GM10248 (cell line): ENCODE data around the gene PTPRN2.

Source experiments
- CTCF ChIA-PET: fragments of 300-600 bp; sonication (Branson Sonifier 250); formaldehyde crosslinking; extraction: SDS; loops from one replicate; lab custom pipeline; 2021; ENCODE audit warnings: antibody characterized with exemption; lab: Yijun Ruan, JAX
- POLR2A ChIA-PET: fragments of 350-650 bp; sonication (Branson Sonifier 250); formaldehyde crosslinking; extraction: SDS; loops from one replicate; lab custom pipeline; 2020; ENCODE audit warnings: antibody characterized with exemption; lab: Yijun Ruan, JAX
- DNase-seq: peaks from one replicate; pipeline ENCODE4 v3.0.0; 2012; ENCODE audit errors: extremely low spot score
- TF ChIP-seq, protein P1 (sequence below): IDR thresholded peaks from 2 replicates; pipeline ENCODE4 v1.5.1; 2012; ENCODE audit warnings: mild to moderate bottlenecking, low read depth; ENCODE audit errors: extremely low read depth, missing control alignments, control extremely low read depth

Gene PTPRN2

DNA sequence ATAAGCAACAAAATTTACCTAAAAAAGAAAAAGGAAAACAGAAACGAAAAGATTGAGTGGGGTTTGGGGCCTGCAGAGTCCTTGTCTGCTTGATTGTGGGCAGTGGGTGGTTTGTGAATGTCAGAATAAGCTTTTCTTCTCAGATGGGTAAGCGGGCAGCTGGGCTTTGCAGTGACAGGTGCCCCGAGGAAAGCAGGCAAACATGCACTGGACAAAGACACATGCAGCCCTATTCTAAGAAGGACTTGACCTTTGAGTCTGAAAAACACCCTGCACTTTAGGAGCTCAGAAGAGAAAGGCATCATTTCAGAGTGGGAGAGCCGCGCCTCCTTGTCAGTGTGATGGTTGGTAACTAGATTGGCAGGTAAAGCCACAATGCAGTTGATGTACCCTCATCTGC is 562.7 kb downstream of the PTPRN2 start:
- TF ChIP-seq, protein P1, sequence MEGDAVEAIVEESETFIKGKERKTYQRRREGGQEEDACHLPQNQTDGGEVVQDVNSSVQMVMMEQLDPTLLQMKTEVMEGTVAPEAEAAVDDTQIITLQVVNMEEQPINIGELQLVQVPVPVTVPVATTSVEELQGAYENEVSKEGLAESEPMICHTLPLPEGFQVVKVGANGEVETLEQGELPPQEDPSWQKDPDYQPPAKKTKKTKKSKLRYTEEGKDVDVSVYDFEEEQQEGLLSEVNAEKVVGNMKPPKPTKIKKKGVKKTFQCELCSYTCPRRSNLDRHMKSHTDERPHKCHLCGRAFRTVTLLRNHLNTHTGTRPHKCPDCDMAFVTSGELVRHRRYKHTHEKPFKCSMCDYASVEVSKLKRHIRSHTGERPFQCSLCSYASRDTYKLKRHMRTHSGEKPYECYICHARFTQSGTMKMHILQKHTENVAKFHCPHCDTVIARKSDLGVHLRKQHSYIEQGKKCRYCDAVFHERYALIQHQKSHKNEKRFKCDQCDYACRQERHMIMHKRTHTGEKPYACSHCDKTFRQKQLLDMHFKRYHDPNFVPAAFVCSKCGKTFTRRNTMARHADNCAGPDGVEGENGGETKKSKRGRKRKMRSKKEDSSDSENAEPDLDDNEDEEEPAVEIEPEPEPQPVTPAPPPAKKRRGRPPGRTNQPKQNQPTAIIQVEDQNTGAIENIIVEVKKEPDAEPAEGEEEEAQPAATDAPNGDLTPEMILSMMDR = no peak
- no peak for DNase-seq
- ChIA-PET CTCF (no interaction called here), POLR2A (no interaction called here)

DNA sequence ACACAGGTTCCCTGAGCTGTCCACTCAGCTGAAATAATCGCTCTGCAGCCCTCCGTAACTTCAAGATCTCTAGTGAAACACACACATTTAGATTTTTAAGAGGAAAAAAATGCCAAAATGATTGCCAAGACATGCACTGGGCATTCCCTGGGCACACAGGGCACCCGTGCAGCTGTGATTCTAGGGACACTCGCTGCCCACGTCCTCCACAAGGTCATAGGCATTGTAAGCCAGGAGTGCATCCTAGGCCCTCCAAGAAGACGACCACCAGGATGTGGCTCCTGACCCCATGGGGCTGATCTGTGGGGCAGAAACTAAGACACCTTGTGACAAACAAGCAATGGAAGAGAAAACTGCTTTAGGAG is 563.3 kb downstream of the PTPRN2 start:
- CTCF ChIA-PET = interaction anchor here (1.3 kb wide), 1 partner anchor 15 kb away, joined by 3 read pairs; no protein-coding TSS in a partner anchor
- TF ChIP-seq, protein P1 = no peak
- DNase-seq = no peak
- POLR2A ChIA-PET = no interaction called here

DNA sequence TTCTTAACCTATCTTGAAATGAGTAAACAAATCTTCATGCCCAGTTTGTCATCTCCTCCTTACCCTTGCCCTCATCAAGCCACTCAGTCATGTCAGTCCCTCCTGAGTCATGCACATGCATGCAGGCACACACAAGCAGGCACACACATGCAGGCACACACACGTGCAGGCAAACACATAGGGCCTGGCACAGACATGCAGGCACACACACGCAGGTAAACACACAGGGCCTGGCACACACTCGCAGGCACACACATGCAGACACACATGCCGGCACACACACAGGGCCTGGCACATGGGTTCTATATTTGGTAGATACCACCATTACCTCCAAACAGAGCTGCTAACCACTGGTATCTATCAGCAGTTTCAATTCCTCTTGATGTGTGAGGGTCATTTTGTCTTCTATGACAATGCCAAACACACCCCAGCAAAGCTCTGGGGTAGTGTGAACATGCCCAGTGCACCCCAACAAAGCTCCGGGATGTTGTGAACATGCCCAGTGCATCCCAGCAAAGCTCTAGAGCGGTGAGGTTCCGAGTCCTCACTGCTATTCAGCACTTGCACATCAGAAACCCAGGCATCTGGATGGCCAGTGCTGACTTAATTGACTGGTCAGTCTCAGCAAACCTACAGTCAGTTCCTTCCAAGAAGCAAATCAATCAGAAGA is 563.8 kb downstream of the PTPRN2 start:
- TF ChIP-seq, protein P1 = no peak
- POLR2A ChIA-PET = no interaction called here
- CTCF ChIA-PET = interaction anchor here (1.3 kb wide), 1 partner anchor 14 kb away, joined by 3 read pairs; no protein-coding TSS in a partner anchor
- DNase-seq = no peak

DNA sequence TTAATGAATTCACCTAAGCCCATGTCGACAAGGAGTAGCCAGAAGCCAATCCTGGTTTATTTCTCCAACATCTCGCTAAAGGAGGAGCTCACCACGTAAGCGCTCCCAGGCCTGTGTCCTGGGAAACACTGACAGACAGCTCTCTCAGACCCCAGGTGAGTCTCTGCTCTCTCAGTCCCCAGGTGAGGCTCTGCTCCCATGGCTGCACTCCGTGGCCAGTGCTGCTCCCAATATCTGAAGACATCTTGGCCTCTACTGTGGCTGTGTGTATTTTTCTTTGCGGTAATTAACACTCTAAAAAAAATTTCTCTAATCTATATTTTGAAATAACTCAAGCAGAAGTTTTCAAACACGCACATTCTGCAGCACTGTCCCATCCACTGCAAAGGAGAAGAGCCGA is 564.5 kb downstream of the PTPRN2 start:
- CTCF ChIA-PET = interaction anchor here (1.3 kb wide), 1 partner anchor 14 kb away, joined by 3 read pairs; no protein-coding TSS in a partner anchor
- TF ChIP-seq, protein P1 = no peak
- DNase-seq = no peak
- POLR2A ChIA-PET = no interaction called here

DNA sequence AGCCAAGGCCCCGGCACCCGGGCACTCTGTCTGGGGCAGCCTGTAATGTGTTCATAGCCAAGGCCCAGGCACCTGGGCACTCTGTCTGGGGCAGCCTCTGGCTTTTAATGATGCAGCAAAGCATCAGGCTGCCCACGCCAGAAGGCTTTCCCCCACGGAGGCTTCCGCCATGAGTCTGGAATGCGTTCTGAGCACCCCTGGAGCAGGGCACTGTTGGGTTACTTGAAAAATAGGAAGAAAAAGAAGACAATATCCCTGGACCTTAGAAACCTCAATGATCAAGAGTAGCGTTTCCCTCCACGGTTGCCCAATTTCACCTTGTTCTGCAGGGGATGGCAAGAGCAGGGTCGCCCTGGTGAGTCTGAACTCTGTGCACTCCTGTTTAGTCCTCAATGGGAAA is 565.0 kb downstream of the PTPRN2 start:
- POLR2A ChIA-PET = no interaction called here
- TF ChIP-seq, protein P1 = no peak
- CTCF ChIA-PET = no interaction called here
- no peak for DNase-seq

DNA sequence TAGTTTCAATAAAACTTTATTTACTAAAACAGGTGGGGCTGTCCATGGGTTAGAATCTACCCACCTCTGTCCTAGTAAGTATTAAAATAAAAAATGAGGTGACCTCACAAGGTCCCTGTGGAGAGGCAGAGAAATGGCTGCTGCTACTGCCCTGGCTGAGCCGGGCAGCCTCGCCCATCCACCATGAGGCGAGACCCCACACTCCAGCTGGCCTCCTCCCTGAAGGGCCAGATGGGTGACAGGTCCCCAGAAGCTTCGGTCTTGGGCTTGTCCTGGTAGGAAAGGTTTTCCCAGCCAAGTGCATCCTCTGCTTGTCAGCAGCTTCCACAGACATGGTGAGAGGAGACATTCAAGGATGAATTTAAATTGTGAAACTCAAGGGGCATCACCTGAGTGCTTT is 565.8 kb downstream of the PTPRN2 start:
- CTCF ChIA-PET = no interaction called here
- POLR2A ChIA-PET = no interaction called here
- DNase-seq = no peak
- TF ChIP-seq, protein P1 = no peak
